Measurements from ENCODE around the gene GPR12. TPM values are rescaled to one million over a fixed set of nuclear protein-coding genes. Genes with fewer than 3 reads are reported as not detected.

GPR12 gene
- total and polyA plus RNA-seq, 2 of the 4 experiments (the other 2 are of a cell fraction): not detected

- Histone ChIP-seq H3K18ac (ENCODE audit: low read depth, low read length) (no peak overlapping the region), H2BK5ac (ENCODE audit: low read depth, low read length, poor library complexity, severe bottlenecking) (no peak overlapping the region), H3K4ac (ENCODE audit: low read depth, low read length) (no peak overlapping the region), H3K4me3 (ENCODE audit: insufficient read depth, low read depth, low read length) (no peak overlapping the region), H4K8ac (ENCODE audit: low read depth in 2 of 2, low read length in 2 of 2) (no peak overlapping the region), H3K36me3 (ENCODE audit: control insufficient read depth, insufficient read depth, low read length) (no peaks in the 10 kb centered on the region), H4K5ac (ENCODE audit: low read depth, low read length) (no peak overlapping the region), H3K4me2 (ENCODE audit: low read depth, low read length) (no peak overlapping the region), H2AK9ac (replicated peaks; ENCODE audit: low read depth, low read length, poor library complexity) (no peak overlapping the region), H3K79me1 (ENCODE audit: low read depth in 1 of 2, low read length in 2 of 2) (no peaks in the 10 kb centered on the region), H3K27ac (ENCODE audit: insufficient read depth, low read length) (no peak overlapping the region), H2BK15ac (ENCODE audit: low read depth, low read length) (no peak overlapping the region), H3K4me1 (ENCODE audit: control insufficient read depth, insufficient read depth, low read length) (no peaks in the 10 kb centered on the region), H2BK20ac (ENCODE audit: low read depth, low read length) (no peak overlapping the region), H2AK5ac (ENCODE audit: low read depth, low read length) (no peak overlapping the region), H2AFZ (replicated peaks; ENCODE audit: low read length, poor library complexity) (no peak overlapping the region), H3K23ac (ENCODE audit: low read depth, low read length) (no peak overlapping the region), H3K27me3 (ENCODE audit: control insufficient read depth, insufficient read depth, low read length) (peaks cover 10% of the 10 kb centered on the region), H3K56ac (ENCODE audit: extremely low read depth, insufficient read depth, low read length) (no peak overlapping the region), H4K20me1 (ENCODE audit: insufficient read depth, low read length) (no peaks in the 10 kb centered on the region), H3K9ac (ENCODE audit: low read depth, low read length) (no peak overlapping the region), H2BK120ac (ENCODE audit: low read depth, low read length) (no peak overlapping the region), H3K14ac (replicated peaks; ENCODE audit: low read depth, low read length) (no peak overlapping the region), H4K91ac (ENCODE audit: insufficient read depth, low read depth, low read length) (no peak overlapping the region), H3K9me1 (ENCODE audit: insufficient read depth, low read length) (no peaks in the 10 kb centered on the region), H3K9me3 (ENCODE audit: control insufficient read depth, insufficient read depth, low read length) (no peaks in the 10 kb centered on the region)
- intact Hi-C loops (cut with micrococcal nuclease) (no loop called here), in situ Hi-C loops (cut with MboI; ENCODE audit: low sequenced_read_pairs) (no loop called here), dilution Hi-C loops (cut with HindIII; ENCODE audit: low sequenced_read_pairs, unreplicated experiment) (no loop called here)
- 74% methylated on average over 15 of the region's 26 CpGs; no CpG with 5 or more reads in 1 of the 2 experiments for WGBS, 2 experiments (ENCODE audit: extremely low coverage in 2 of 2, insufficient read length in 1 of 2)
- no peak for ATAC-seq (ENCODE audit: low read depth)
- CTCF ChIA-PET: no interaction called here
- POLR2A ChIA-PET (ENCODE audit: unreplicated experiment): no interaction called here
- no peak for DNase-seq
- TF ChIP-seq RFX5 (IDR thresholded peaks at IDR 0.05; ENCODE audit: low read depth, low read length) (no peak), MAFK (IDR thresholded peaks at IDR 0.05; ENCODE audit: low read depth, low read length) (no peak), MXI1 (IDR thresholded peaks at IDR 0.05; ENCODE audit: borderline replicate concordance, low read depth, low read length) (no peak), MAZ (IDR thresholded peaks at IDR 0.05; ENCODE audit: borderline replicate concordance, low read depth, low read length) (no peak), USF2 (IDR thresholded peaks at IDR 0.05; ENCODE audit: low read depth, low read length) (no peak), CEBPB (IDR thresholded peaks at IDR 0.05; ENCODE audit: low read depth, low read length) (no peak), NFE2L2 (IDR thresholded peaks at IDR 0.05; ENCODE audit: low read depth, low read length) (no peak), FOS (IDR thresholded peaks at IDR 0.05; ENCODE audit: low read depth, low read length) (no peak), SMC3 (IDR thresholded peaks at IDR 0.05; ENCODE audit: low read depth, low read length) (no peak)
- TF ChIP-seq, protein P1, sequence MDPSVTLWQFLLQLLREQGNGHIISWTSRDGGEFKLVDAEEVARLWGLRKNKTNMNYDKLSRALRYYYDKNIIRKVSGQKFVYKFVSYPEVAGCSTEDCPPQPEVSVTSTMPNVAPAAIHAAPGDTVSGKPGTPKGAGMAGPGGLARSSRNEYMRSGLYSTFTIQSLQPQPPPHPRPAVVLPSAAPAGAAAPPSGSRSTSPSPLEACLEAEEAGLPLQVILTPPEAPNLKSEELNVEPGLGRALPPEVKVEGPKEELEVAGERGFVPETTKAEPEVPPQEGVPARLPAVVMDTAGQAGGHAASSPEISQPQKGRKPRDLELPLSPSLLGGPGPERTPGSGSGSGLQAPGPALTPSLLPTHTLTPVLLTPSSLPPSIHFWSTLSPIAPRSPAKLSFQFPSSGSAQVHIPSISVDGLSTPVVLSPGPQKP (IDR thresholded peaks at IDR 0.05; ENCODE audit: borderline replicate concordance, low read depth, low read length): no peak
- TF ChIP-seq, protein P2, sequence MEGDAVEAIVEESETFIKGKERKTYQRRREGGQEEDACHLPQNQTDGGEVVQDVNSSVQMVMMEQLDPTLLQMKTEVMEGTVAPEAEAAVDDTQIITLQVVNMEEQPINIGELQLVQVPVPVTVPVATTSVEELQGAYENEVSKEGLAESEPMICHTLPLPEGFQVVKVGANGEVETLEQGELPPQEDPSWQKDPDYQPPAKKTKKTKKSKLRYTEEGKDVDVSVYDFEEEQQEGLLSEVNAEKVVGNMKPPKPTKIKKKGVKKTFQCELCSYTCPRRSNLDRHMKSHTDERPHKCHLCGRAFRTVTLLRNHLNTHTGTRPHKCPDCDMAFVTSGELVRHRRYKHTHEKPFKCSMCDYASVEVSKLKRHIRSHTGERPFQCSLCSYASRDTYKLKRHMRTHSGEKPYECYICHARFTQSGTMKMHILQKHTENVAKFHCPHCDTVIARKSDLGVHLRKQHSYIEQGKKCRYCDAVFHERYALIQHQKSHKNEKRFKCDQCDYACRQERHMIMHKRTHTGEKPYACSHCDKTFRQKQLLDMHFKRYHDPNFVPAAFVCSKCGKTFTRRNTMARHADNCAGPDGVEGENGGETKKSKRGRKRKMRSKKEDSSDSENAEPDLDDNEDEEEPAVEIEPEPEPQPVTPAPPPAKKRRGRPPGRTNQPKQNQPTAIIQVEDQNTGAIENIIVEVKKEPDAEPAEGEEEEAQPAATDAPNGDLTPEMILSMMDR (conservative IDR thresholded peaks at IDR 0.05; ENCODE audit: low read depth, low read length): no peak
- BruUV-seq (replicated peaks): no TSS peak
These were observed 39.1 kb downstream of the GPR12 start for GRCh38 chr13:26721251-26722121.

Measured in IMR-90 (cell line).